Vagina (tissue), 2 donors: ENCODE results near the gene DDX27. TPM values are rescaled to one million over a fixed set of nuclear protein-coding genes. Genes with fewer than 3 reads are reported as not detected.

Experiments
- DNase-seq, 2 donors: peaks; one replicate each; pipeline ENCODE4 v3.0.0-alpha.2; 2017; ENCODE audit errors: extremely low spot score in 2 of 2
- H3K27ac ChIP-seq: fragments of 200-600 bp; sonication (generic); one replicate; pipeline ENCODE4 v1.5.1; 2019
- H3K27me3 ChIP-seq: fragments of 200-600 bp; sonication (generic); one replicate; pipeline ENCODE4 v1.5.1; 2019
- H3K36me3 ChIP-seq, 2 donors: fragments of 200-600 bp; sonication (generic); one replicate each; pipeline ENCODE4 v1.5.1; 2017 to 2019
- H3K4me1 ChIP-seq: fragments of 200-600 bp; sonication (generic); one replicate; pipeline ENCODE4 v1.5.1; 2019
- H3K4me3 ChIP-seq, 2 donors: fragments of 200-600 bp; sonication (generic); 1 replicate in 1 of 2; 2 replicates in 1 of 2; pipeline ENCODE4 v1.5.1; 2016 to 2019
- H3K9me3 ChIP-seq: fragments of 200-600 bp; sonication (generic); one replicate; pipeline ENCODE4 v1.5.1; 2019
- CTCF ChIP-seq, 3 experiments: fragments of 450-650 bp in 2 of 3; fragments of 200-600 bp in 1 of 3; sonication (generic) in 1 of 3; IDR thresholded peaks; one replicate each; pipeline ENCODE4 v1.5.1; 2017 to 2019; ENCODE audit warnings: antibody characterized with exemption in 3 of 3, mild to moderate bottlenecking in 2 of 3, moderate library complexity in 2 of 3
- POLR2A ChIP-seq, 2 donors: fragments of 450-650 bp; IDR thresholded peaks; one replicate each; pipeline ENCODE4 v1.6.1; 2017; ENCODE audit warnings: antibody characterized with exemption in 2 of 2, mild to moderate bottlenecking in 2 of 2, moderate library complexity in 2 of 2
- POLR2AphosphoS5 ChIP-seq, 2 donors: sonication (generic); formaldehyde crosslinking; IDR thresholded peaks; one replicate each; pipeline ENCODE4 v1.9.0; 2017; ENCODE audit warnings: antibody characterized with exemption in 2 of 2, mild to moderate bottlenecking in 2 of 2, low read depth in 1 of 2; ENCODE audit not compliant: insufficient read depth in 1 of 2
- intact Hi-C: fragments of 100-400 bp; cut with DNase I; formaldehyde crosslinking; loops from one replicate; pipeline ENCODE4 v1.15.1; 2023
- total RNA-seq: library from RNA; depleted of rRNA; stranded (reverse); fragments of >200 nt; gene quantifications from one replicate; pipeline ENCODE4 v1.2.3, GENCODE V29; 2016

The DDX27 gene
- total RNA-seq, 1 donor from 2014 or later, result 23.3 TPM

- peaks cover 17% of the 10 kb centered on the region for H3K9me3 ChIP-seq
- intact Hi-C loops, result no loop called here
- TF ChIP-seq CTCF (IDR thresholded peaks at IDR 0.05) (no peak), POLR2AphosphoS5 (IDR thresholded peaks at IDR 0.05; ENCODE audit: insufficient read depth in 1 of 2, low read depth in 1 of 2) (no peak), POLR2A (IDR thresholded peaks at IDR 0.05) (no peak)
- no peaks in the 10 kb centered on the region for H3K27me3 ChIP-seq
- no peak for DNase-seq
- H3K4me1 ChIP-seq, result peaks cover 33% of the 10 kb centered on the region
- no peak overlapping the region for H3K4me3 ChIP-seq
- no peak overlapping the region for H3K27ac ChIP-seq
- H3K36me3 ChIP-seq, result peaks cover 0 to 94% of the 10 kb centered on the region in 2 donors
Observed at GRCh38 chr20:49286689-49287551, 67.7 kb downstream of the DDX27 start.

DNA sequence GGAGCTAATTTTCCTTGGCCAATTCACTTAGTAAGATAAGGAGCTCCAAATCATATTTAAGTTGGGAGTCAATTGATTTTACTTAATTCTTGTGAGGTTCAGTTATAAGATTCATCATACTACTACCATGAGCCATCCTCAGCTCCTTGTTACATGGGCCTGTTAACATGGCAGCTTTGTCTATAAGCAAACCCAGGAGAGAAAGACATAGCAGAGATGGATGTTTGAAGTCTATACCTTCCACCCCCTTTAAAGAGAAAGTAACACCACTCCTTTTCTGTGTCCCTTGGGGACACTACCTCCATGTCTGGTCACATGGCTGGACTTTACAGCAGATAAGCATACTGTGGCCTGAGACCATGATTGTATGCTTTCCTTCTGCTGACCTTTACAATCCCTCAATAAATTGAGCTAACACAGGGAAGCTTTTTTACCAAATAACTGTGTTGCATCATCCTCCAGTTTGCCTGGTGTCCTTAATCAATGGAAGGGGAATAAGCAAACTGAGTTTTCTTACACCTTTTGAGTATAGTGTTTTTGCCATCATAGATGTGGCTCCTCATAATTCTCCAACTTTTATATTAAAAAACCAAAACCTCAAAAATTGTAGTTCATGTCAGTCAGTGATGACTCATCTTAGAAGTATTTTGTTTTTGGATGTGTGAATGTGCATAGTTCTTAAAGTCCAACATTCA lies 68.5 kb downstream of the DDX27 start:
- intact Hi-C loops, result no loop called here
- peaks cover 17% of the 10 kb centered on the region for H3K9me3 ChIP-seq
- no peaks in the 10 kb centered on the region for H3K27me3 ChIP-seq
- H3K36me3 ChIP-seq, result peaks cover 0 to 86% of the 10 kb centered on the region in 2 donors
- no peak for DNase-seq
- no peak overlapping the region for H3K27ac ChIP-seq
- TF ChIP-seq POLR2AphosphoS5 (IDR thresholded peaks at IDR 0.05; ENCODE audit: insufficient read depth in 1 of 2, low read depth in 1 of 2), result no peak
- TF ChIP-seq POLR2A (IDR thresholded peaks at IDR 0.05), result no peak
- no peak for TF ChIP-seq CTCF (IDR thresholded peaks at IDR 0.05)
- H3K4me3 ChIP-seq, result no peak overlapping the region
- peaks cover 25% of the 10 kb centered on the region for H3K4me1 ChIP-seq

DNA sequence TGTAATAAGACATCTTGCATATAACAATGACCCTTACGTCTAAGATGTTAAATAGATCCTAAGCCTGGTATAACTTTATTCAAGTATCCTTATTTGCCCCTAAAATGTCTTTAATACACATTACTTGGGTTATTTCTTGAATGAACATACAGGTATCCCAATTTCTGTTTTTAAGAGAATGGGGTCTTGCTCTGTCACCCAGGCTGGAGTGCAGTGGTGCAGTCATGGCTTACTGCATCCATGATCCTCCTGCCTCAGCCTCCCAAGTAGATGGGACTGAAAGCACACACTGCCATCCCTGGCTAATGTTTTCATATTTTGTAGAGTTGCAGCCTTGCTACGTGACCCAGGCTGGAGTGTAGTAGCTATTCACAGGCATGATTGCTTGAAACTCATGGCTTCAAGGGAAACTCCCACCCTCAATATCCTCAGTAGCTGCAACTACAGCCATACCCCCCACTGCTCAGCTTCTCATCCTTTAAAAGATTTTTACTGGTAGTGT lies 69.1 kb downstream of the DDX27 start:
- intact Hi-C loops, result no loop called here
- Histone ChIP-seq H3K4me3 (no peak overlapping the region), H3K36me3 (peaks cover 0 to 80% of the 10 kb centered on the region in 2 donors), H3K27me3 (no peaks in the 10 kb centered on the region), H3K9me3 (peaks cover 17% of the 10 kb centered on the region), H3K27ac (no peak overlapping the region), H3K4me1 (peaks cover 19% of the 10 kb centered on the region)
- no peak for DNase-seq
- TF ChIP-seq CTCF (IDR thresholded peaks at IDR 0.05) (no peak), POLR2A (IDR thresholded peaks at IDR 0.05) (no peak), POLR2AphosphoS5 (IDR thresholded peaks at IDR 0.05; ENCODE audit: insufficient read depth in 1 of 2, low read depth in 1 of 2) (no peak)

GRCh38 chr20:49288784-49289696 lies 69.8 kb downstream of the DDX27 start:
- no peak for DNase-seq
- Histone ChIP-seq H3K4me1 (peaks cover 12% of the 10 kb centered on the region), H3K27ac (no peak overlapping the region), H3K36me3 (peaks cover 0 to 73% of the 10 kb centered on the region in 2 donors), H3K4me3 (no peak overlapping the region), H3K9me3 (peaks cover 17% of the 10 kb centered on the region), H3K27me3 (no peaks in the 10 kb centered on the region)
- no peak for TF ChIP-seq POLR2AphosphoS5 (IDR thresholded peaks at IDR 0.05; ENCODE audit: insufficient read depth in 1 of 2, low read depth in 1 of 2)
- TF ChIP-seq CTCF (IDR thresholded peaks at IDR 0.05), result no peak
- no peak for TF ChIP-seq POLR2A (IDR thresholded peaks at IDR 0.05)
- intact Hi-C loops, result no loop called here
